ENCODE data around the gene RBM33. TPM values are rescaled to one million over a fixed set of nuclear protein-coding genes. Genes with fewer than 3 reads are reported as not detected.

The RBM33 gene
- total and polyA plus RNA-seq, 2 of the 13 experiments (the other 11 are each of a cell fraction or from before 2014, with no cell fraction given): 12.4 to 28.9 TPM

GRCh38 chr7:155808549-155809331 is 164.3 kb downstream of the RBM33 start (continued):
- TF ChIP-seq MTA1 (CRISPR knock-in tag; IDR thresholded peaks at IDR 0.05; ENCODE audit: borderline replicate concordance): no peak
- TF ChIP-seq SPEN (CRISPR knock-in tag; IDR thresholded peaks at IDR 0.05; ENCODE audit: low read depth): peak; percentile 57
- 0 out of 2 replicates have a peak, but pooled peaks have one; percentile 25 for TF ChIP-seq ZNF230 (CRISPR knock-in tag; IDR thresholded peaks at IDR 0.05)
- TF ChIP-seq MXD4 (CRISPR knock-in tag; IDR thresholded peaks at IDR 0.05): no peak
- TF ChIP-seq SRY (CRISPR knock-in tag; IDR thresholded peaks at IDR 0.05): 0 out of 2 replicates have a peak, but pooled peaks have one; percentile 44
- no peak for TF ChIP-seq ZNF567 (CRISPR knock-in tag; IDR thresholded peaks at IDR 0.05; ENCODE audit: borderline replicate concordance)
- TF ChIP-seq ETV5 (CRISPR knock-in tag; IDR thresholded peaks at IDR 0.05; ENCODE audit: borderline replicate concordance): peak; percentile 86
- TF ChIP-seq MYPOP (CRISPR knock-in tag; IDR thresholded peaks at IDR 0.05): peak; percentile 48; the same call in 1 of the 2 replicates
- TF ChIP-seq JUN (CRISPR knock-in tag; IDR thresholded peaks at IDR 0.05): no peak
- peak; percentile 55; the same call in 1 of the 2 replicates for TF ChIP-seq HDAC2 (CRISPR knock-in tag; IDR thresholded peaks at IDR 0.05)
- 0 out of 2 replicates have a peak, but pooled peaks have one; percentile 46 for TF ChIP-seq ZNF547 (CRISPR knock-in tag; IDR thresholded peaks at IDR 0.05)
- TF ChIP-seq WIZ (CRISPR knock-in tag; IDR thresholded peaks at IDR 0.05): no peak
- TF ChIP-seq HNRNPL (IDR thresholded peaks at IDR 0.05; ENCODE audit: low read depth, low read length): peak; percentile 76; the same call in 1 of the 2 replicates
- no peak for TF ChIP-seq LCORL (IDR thresholded peaks at IDR 0.05)
- peak; percentile 76 for TF ChIP-seq LCORL (CRISPR knock-in tag; IDR thresholded peaks at IDR 0.05)
- TF ChIP-seq, protein P1, sequence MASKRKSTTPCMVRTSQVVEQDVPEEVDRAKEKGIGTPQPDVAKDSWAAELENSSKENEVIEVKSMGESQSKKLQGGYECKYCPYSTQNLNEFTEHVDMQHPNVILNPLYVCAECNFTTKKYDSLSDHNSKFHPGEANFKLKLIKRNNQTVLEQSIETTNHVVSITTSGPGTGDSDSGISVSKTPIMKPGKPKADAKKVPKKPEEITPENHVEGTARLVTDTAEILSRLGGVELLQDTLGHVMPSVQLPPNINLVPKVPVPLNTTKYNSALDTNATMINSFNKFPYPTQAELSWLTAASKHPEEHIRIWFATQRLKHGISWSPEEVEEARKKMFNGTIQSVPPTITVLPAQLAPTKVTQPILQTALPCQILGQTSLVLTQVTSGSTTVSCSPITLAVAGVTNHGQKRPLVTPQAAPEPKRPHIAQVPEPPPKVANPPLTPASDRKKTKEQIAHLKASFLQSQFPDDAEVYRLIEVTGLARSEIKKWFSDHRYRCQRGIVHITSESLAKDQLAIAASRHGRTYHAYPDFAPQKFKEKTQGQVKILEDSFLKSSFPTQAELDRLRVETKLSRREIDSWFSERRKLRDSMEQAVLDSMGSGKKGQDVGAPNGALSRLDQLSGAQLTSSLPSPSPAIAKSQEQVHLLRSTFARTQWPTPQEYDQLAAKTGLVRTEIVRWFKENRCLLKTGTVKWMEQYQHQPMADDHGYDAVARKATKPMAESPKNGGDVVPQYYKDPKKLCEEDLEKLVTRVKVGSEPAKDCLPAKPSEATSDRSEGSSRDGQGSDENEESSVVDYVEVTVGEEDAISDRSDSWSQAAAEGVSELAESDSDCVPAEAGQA (IDR thresholded peaks at IDR 0.05; ENCODE audit: low read depth): 0 out of 2 replicates have a peak, but pooled peaks have one; percentile 23
- TF ChIP-seq, protein P1 (CRISPR knock-in tag; IDR thresholded peaks at IDR 0.05; ENCODE audit: borderline replicate concordance): no peak
- TF ChIP-seq ZNF512 (CRISPR knock-in tag; IDR thresholded peaks at IDR 0.05): no peak
- no peak for TF ChIP-seq TOE1 (CRISPR knock-in tag; IDR thresholded peaks at IDR 0.05)
- TF ChIP-seq ZNF790 (CRISPR knock-in tag; IDR thresholded peaks at IDR 0.05; ENCODE audit: borderline replicate concordance): no peak
- TF ChIP-seq ZNF563 (CRISPR knock-in tag; IDR thresholded peaks at IDR 0.05): peak; percentile 82
- TF ChIP-seq ATM (IDR thresholded peaks at IDR 0.05; ENCODE audit: borderline replicate concordance): no peak
- no peak for TF ChIP-seq ZNF674 (CRISPR knock-in tag; IDR thresholded peaks at IDR 0.05; ENCODE audit: low read depth)
